Fibroblast of the conjunctiva (primary cell): Measurements from ENCODE around the gene OTOGL.
"Not testable (repeated sequence)": the region's sequence is repeated elsewhere in the genome, so short reads cannot be mapped to it uniquely, and the experiment has no call there.

Source experiments
- DNase-seq: peaks from one replicate; pipeline ENCODE4 v3.0.0-alpha.2; 2010; ENCODE audit warnings: low read depth

OTOGL gene

DNA sequence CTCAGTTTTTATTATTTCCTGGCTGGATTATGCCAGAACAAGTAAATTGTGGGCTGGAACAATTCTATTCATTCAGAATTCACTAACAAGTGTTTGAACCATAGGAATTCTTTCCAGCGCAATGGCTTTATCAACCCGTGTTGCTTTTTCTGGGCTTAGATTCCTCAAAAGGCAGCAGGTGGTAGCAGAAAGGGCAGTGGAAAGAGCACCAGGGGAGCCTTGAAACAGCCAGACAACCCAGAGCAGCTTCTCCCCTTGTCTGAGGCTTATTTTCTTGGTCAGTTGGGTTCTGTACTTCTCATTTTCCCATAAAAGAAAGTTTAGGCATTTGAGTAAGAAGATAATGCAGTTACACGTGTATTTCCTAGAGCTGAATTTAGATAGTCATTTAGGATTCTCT, 130.7 kb downstream of the OTOGL start:
- DNase-seq, result no peak

DNA sequence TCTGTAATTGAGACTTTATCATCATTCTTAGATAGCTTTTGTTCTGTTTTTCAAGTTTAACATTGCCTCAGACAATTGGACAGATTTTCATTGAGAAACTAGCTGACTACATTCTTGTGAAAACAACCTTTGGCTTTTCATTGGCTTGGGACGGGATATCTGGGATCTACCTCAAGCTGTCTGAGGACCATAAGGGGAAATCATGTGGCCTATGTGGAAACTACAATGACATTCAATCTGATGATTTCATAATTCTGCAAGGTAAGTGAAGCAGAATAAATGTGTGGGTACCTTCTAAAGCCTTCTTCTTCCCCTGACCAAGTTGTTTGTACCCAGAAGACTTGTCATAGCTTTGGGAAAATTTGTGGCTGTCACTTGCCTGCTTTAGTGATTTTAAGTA, 133.5 kb downstream of the OTOGL start:
- no peak for DNase-seq

DNA sequence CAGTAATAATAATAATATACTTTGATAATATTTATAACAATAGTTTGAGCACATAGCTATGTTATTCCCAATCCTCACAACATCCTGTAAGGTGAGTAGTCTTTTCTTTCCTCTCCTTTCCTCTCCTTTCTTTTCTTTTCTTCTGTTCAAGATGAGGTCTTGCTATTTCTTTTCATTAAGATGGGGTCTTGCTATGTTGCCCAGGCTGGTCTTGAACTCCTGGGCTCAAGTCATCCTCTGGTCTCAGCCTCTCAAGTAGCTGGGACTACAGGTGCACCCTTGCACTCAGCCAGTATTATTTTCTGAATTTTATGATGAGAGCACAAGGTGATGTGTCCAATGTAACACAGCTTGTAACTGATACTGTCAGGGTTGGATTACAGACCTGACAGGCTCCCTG, 134.6 kb downstream of the OTOGL start:
- no peak for DNase-seq

DNA sequence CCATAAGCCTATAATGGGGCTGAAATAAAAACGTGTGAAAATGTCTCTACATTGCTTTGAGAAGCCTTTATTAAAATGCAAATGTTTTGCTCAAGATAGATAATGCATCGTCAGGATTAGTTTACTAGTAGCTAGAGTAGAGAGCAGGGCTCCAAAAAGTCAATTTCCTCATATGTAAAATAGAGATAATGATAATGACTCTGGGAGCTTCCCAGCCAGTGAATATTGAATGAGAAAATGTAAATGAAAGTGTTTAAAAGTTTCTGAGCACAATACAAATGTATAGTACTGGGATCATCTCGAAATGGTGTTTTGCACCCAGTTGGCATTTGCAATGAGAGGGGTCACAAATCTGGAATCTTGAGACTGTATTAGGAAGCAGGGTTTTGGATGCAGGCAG, 135.3 kb downstream of the OTOGL start:
- DNase-seq, result no peak

DNA sequence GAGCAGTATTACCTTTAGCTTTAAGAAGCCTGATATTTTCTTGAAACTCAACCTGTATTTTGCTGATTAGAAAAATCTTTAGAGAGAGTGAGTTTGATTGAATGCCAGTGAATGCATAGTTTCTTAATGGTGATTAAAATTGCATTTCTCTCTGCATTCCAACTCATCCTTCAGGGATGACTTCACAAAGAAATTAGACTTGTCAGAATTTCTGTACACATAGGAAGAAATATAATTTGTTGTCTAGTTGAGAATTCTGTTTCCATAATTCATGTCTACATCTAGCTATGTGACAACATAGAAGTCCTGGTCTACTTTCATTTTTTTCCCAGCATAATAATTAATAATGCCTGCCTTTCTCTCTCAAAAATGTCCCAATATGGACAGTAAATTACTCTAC, 136.6 kb downstream of the OTOGL start:
- DNase-seq, result no peak

DNA sequence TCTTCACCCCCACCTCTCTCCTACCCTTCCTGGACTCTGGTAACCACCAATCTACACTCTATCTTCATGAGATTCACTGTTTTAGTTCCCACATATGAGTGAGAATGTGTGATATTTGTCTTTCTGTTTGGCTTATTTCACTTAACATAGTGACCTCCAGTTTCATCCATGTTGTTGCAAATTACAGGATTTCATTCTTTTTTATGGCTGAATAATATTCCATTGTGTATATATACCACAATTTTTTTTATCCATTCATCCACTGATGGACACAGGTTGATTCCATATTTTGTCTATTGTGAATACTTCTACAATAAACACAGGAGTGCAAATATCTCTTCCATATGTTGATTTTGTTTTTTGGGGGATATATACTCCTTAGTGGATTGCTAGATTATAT, 140.5 kb downstream of the OTOGL start:
- no peak for DNase-seq

DNA sequence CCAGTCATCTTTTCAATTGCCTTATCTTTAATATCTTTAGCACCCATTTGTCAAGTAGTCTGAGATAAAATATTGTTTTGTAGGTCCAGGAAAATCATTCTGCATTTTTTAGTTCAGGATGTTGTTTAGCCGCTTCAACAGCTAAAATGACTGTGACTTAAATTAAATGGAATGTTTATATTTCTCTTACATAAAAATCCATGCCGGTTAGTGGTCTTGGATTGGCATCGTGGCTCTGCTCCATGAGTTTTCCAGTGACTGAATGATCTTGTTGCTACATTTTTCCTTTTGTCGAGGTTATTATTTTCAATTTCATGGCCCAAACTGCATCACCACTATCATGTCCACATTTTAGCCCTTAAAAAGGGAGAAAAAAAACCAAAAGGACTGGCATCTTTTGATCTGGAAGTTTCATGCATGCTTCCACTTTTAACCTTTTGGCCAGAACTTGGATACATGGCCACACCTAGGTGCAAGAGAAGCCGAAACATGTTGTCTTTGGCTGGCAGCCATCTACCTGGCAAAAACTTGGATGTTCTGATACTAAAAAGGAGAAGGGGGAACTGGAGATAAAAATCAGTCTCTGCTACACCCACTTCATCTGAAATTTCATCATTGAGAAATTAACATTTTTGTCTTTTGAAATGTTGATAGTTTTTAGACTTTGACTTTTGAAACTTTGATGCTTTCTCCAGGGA, 142.4 kb downstream of the OTOGL start:
- no peak for DNase-seq

DNA sequence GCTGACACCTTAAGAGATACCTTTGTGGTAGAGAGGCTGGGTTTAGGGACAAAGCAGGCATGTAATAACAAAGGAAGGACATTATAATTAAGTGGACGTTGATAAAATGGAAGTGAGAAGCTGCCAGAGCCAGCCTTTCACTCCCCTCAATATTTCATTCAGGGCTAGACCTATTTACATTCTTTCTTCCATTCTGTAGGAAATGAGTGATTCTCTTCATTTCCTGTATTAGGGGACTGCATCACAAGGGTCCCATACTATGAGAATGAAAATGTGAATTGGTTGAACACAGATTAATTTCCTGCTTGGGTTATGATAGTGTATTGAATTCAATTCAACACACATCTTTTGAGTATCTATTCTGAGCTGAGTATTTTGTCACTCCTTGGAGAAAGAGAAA, 143.0 kb downstream of the OTOGL start:
- DNase-seq, result no peak

DNA sequence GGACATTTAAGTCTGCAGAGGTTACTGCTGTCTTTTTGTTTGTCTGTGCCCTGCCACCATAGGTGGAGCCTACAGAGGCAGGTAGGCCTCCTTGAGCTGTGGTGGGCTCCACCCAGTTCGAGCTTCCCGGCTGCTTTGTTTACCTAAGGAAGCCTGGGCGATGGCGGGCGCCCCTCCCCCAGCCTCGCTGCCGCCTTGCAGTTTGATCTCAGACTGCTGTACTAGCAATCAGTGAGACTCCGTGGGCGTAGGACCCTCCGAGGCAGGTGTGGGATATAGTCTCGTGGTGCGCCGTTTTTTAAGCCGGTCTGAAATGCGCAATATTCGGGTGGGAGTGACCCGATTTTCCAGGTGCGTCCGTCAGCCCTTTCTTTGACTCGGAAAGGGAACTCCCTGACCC, 150.2 kb downstream of the OTOGL start:
- DNase-seq, result not testable (repeated sequence)

DNA sequence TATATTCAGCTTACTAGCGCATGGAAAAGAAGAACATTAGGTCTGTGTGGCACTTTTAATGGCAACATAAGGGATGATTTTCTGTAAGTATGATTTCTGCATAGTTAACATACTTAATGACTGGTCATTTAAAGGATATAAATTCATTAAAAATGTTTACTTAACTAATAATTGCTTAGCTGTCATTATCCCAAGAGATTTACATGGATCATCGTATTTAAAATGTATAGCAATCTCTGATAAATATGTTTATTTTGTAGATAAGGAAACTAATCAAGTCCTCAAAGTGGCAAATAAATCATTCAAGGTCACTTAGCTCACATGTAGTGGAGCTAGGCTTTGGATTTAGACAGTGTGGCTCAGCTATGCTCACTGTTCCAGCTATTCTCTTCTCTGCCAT, 158.6 kb downstream of the OTOGL start:
- no peak for DNase-seq

DNA sequence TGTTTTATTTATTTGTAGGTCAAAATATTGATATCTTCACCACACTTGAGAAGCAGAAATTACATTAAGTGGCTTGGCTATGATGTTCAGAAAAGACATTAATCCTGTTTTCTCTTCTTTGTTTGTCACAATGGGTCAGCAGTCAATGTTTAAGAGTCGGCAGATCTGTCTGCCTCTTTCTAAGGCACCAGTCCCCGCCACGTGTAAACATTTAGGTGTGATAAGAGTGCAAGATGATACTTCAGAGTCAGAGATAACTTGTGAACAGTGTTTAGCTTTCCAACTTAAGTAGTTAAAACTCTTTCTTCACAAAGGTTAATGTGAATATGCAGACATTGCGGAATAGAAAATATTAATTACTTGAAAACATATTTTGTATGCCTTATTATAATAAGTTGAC, 160.9 kb downstream of the OTOGL start:
- no peak for DNase-seq

DNA sequence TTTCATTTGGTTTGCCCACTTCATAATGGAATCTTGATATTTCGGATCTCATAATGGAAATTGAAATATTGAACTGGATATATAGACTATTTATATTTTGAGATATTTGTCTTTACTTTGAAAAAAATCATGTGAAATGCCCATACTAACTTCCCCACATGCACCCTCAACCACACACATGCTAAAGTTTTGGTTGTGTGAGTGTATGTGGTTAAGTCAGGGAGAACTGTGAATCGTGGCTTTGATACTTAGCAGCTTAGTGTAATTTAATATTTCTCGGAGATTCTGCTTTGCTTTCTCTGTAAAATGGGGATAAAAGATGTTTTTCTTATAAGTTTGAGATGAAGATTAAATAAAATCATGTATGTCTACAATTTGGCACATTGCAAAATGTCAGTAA, 162.1 kb downstream of the OTOGL start:
- no peak for DNase-seq

DNA sequence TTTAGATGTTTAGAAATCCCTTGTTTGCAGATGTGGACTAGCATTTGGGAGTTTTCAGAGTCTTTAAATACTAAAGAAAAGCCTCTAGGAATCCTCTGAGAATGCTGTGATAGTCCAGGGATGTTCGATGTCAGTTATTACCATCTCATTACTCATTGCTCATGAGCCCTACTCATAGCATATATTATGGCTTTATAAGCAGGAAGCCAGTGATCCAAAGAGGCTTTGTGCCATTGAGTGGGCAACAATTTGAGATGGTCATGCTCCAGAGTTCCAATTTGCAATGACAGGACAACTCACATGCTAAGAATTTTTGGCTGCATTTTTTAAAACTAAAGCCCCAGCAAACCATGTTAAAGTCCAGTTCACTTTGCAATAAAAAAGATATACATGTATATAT, 163.0 kb downstream of the OTOGL start:
- no peak for DNase-seq

DNA sequence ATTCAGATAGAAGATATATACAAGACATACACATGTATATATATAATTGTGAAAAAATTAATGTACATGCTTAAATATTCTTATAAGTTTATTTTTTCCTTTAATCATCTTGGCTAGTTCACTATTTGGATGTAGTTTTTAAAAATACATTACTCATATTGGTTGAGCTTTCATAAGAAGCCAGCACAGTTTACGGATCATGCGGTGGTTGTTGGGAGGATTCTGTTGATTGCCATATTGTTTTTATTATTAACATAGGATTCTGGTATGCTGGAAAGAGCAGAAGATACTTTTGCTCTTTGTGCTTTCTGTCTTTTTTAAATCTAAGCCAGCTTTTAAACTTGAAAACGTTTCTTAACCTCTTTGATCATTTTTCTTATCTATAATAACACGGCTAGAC, 163.4 kb downstream of the OTOGL start:
- no peak for DNase-seq

DNA sequence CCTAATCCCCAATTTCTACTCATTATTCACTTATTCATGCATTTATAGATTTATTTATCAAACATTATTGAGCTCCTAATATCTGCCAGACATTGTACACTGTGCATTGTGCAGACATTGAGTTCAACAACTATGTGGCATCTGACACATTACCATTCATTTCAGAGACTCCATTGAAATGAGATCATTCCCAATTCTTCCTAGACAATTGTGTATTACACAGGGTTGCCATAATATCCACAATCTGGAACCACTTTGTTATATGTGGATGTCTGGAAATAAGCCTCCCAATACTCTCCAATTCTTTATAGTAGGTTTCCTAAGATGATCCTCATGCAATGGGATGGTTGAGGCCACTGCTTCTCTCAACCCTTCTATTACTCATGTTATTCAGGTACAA, 165.0 kb downstream of the OTOGL start:
- DNase-seq, result no peak

DNA sequence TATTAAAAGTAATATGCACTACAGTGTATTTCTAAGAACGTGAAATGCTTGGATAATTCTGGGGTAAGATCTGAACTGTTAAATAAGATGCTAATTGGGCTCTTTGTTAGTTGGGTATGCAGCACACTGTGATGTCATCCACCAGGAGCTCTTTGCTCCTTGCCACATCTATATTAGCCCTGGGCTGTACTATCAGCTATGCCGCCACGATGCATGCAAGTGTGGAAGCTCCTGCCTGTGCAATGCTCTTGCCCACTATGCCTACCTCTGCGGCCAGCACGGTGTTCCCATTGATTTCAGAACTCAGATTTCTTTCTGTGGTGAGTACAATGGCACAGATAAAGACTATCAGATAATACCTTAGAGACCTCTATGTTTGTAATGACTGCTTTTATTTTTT, 165.6 kb downstream of the OTOGL start:
- no peak for DNase-seq

DNA sequence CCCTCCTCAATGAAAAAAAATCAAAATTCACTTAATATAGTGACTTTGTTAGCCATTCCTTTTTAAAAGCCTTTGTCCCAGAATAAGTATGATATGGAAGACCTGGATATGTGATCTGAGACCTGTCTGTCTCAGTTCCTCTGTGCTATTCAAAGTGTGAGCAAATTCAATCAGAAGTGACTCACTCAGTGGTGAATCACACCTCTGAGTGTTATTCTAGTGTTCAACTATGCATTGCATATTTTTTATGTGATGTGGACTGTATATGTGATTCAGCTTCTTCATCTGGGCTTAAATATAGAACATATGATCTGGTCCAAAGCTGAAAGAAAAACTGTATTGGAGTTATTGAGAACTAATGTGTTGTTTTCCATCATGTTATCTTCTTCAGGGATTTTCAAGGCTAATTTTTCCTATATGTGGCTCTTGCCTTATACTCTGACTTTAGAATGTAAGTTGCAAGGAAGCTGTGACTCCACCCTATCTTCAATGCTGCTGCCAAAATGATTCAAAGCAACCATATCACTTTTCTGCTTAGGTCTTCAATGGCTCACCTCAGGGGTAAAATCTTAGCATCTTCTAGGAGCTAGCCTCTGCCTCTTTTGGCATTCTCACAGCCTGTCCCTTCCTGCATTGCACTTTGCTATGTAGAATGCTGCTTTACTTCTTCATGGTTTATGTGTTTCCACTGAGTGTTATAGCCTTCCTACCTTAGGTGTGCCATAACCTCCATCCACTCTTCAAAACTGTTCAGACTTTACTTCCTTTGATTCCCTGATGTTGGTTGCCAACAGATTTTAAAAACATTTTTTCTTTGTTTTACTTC, 169.8 kb downstream of the OTOGL start:
- peak; percentile 44 for DNase-seq

DNA sequence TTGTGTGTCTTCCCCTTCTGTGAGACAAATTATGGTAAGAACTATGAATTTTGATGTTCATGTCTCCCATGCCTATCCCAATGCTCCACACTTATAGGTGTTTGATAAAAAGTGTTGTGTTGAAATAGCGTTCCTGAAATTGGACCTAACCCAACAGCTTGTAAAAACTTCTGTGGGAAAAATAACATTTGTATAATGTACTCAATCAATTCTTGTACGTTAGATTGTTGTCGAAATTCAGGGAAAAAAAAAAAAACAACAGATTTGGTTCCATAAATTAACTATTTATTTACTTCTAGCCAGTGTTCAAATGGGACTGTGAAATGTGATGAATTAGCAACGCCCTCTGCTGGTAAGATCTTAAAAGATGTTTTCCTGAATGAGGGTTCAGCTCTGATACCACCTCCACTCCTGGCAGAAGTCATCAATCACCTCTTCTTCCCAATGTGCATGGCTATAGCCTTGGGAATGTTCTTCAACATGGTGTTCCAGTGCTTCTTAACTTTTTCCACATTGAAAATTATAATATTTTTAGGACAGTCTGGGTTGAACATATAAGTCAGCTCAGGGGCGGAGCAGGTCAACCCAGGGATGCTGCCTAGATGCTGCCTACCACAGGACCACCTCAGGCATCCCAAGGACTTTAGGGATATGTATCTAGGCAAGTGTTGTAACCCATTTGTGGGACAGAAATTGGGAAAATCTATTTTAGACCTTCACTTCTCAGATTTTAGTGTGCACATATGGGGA, 170.6 kb downstream of the OTOGL start:
- no peak for DNase-seq

DNA sequence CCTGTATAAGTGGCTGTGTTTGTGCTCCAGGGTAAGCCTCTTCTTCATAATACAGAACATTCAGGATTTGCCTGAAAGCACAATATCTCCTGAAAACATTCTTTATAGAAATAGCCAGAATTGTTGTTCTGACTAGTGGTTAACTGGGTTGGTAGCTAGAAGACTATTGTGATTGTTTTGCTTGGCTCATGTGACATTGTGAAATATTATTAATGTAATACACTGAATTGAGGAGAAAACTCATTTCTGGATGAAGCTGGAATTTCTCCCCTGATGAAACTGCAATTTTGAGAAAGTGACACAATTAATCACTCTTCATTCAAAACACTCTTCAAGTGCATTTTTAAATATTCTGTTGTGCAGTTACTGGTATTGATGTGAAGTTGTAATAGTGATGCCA, 172.4 kb downstream of the OTOGL start:
- no peak for DNase-seq

DNA sequence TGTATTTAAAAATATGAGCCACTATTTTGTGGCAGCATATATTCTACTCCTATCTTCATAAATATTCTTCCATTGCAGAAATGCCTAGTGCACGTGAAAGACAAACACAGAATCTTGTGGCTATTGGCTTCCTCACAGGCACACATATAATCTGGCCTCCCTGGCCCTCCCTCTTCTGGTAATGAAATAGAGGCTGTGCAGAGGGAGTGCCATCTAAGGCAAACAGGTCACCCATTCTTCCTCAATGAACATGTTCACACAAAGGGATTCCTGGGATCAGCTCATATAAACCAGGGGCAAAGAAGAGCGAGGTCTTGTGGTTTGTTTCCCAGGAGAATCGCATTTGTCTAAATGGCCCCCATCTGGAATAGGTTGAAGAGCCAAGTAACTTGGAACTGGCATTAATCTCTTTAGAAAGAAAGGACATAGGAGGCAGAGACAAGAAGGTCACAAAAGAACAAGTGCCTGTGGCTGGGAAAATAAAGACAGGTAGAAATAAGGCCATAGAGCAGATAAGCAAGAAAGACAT, 173.1 kb downstream of the OTOGL start:
- no peak for DNase-seq

DNA sequence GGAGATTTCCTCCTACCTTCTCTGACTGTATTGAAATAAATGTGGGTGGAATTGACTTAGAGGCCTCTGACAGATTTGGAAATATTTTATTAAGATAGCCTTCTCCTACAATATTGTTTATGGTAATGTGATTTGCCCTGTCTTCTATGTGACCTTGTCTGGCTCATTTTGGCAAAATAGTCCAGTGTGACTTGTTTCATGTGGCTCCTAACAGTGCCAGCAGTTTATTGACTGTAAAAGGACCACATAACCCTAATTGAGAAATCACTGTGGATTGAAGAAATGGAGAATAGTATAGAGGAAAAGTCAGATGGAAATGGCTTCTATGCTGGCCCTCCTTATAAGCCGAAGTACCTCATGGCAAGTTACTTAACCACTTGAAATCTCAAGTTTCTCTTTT, 173.8 kb downstream of the OTOGL start:
- no peak for DNase-seq

DNA sequence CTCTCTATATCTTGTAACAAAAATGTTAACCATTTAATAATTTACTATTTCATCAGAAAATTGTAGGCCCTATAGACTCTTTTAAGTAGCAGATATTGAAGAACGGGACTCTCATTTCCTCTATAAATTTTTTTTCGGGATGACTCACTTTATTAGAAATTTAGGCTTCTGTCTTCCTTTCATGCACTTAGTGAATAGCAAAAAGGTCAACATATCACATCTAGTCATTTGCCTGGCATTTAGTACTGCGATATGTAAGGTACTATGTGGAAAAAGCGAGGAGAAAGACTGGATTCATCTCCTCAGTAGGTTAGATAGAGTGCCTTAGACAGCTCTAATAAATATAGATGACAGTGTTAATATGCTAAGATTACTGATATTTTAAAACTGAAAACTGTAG, 178.4 kb downstream of the OTOGL start:
- DNase-seq, result no peak

DNA sequence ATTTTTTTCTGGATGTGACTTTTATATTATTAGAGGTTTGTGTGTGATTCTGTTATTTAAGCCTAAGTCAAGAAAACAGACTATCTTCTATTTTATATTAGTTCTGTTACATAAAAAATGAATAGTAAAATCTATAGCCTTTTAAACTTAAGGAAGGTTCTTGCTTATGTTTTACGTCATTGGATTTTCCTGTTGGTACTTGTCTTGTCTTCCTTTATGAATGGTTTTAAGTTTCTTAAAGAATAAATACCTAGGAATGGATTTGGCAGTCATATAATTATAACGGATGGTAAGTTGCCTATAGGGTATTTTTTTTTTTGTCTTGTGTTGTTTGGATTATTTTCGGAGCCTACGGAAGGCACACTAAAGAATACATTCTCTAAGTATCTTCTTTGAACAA, 182.9 kb downstream of the OTOGL start:
- DNase-seq, result no peak
